KG1 (cell line): ENCODE results near the gene SLC25A40.

Experiments
- DNase-seq: peaks from one replicate; lab custom pipeline; 2025; lab: John Stamatoyannopoulos, UW

SLC25A40 gene

DNA sequence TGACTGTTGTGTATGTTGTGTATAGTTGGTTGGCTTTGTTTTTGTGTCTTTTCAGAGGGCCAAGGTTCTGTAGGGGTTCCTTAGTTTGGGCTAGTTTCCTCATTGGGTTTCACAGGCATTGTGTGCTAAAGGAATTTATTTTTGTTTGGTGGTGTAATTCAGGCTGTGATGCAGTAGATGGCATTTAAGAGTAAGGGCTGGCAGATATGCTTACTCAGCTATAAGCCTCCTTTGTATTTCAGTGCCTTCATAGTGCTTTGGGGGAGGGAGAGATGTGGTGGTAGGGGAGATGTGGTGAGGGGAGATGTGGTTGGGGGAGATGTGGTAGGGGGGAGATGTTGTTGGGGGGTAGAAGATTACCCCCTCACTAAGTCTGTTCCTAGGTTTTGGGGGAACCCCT, 91.7 kb downstream of the SLC25A40 start:
- no peak for DNase-seq
